Adipose tissue (tissue), 3 donors: ENCODE results near the gene FXYD4. TPM values are rescaled to one million over a fixed set of nuclear protein-coding genes. Genes with fewer than 3 reads are reported as not detected.
A peak's percentile ranks its signal among the peaks of the same experiment; 100 is the strongest.
"Not testable (repeated sequence)": the region's sequence is repeated elsewhere in the genome, so short reads cannot be mapped to it uniquely, and the experiment has no call there.

ENCODE experiments used
- H3K27ac ChIP-seq: one replicate; pipeline ENCODE4 v1.5.1; 2013; ENCODE audit warnings: low read depth, low read length
- WGBS, 3 donors: extraction: QIAGEN DNeasy Blood & Tissue Kit; methylation state at CpG; one replicate each; pipeline ENCODE4 v1.1.7; 2013; 5-methylcytosine and 5-hydroxymethylcytosine counted together
- polyA plus RNA-seq, 3 donors: library from polyadenylated mRNA; stranded (reverse); fragments of 200-250 nt; gene quantifications; one replicate each; pipeline ENCODE4 v1.2.3, GENCODE V29; 2013
- donor health status: healthy with polysubstance abuse.
- donor health status: Bipolar disorder and iron deficiency.
- donor health status: healthy.

The FXYD4 gene
- polyA plus RNA-seq, 3 donors, result 0.15 to 0.77 TPM; not detected in 1

- no peak overlapping the region for H3K27ac ChIP-seq
- 54 to 80% (median 68%) methylated on average over 5 of the region's 5 CpGs for WGBS, 3 donors
These were observed 16.2 kb downstream of the FXYD4 start for GRCh38 chr10:43387678-43388032.

GRCh38 chr10:43389867-43390266 lies 18.4 kb downstream of the FXYD4 start:
- no peak overlapping the region for H3K27ac ChIP-seq
- 55 to 76% (median 67%) methylated on average over 3 of the region's 3 CpGs for WGBS, 3 donors

- WGBS, 3 donors, result 84 to 88% (median 85%) methylated on average over 5 of the region's 5 CpGs
- no peak overlapping the region for H3K27ac ChIP-seq
These were observed 18.9 kb downstream of the FXYD4 start for GRCh38 chr10:43390333-43390732.

- no peak overlapping the region for H3K27ac ChIP-seq
- WGBS, 3 donors, result 64 to 70% (median 67%) methylated on average over 7 of the region's 7 CpGs
These were observed 19.3 kb downstream of the FXYD4 start for GRCh38 chr10:43390759-43391158.

GRCh38 chr10:43391496-43391895 lies 20.1 kb downstream of the FXYD4 start:
- no peak overlapping the region for H3K27ac ChIP-seq
- 82 to 92% (median 91%) methylated on average over 6 of the region's 6 CpGs for WGBS, 3 donors

- 84 to 91% (median 87%) methylated on average over 3 of the region's 3 CpGs for WGBS, 3 donors
These were observed 21.3 kb downstream of the FXYD4 start for GRCh38 chr10:43392748-43393147.

GRCh38 chr10:43393186-43393585 lies 21.8 kb downstream of the FXYD4 start:
- H3K27ac ChIP-seq, result not testable (repeated sequence)

More at GRCh38 chr10:43392748-43393147, 21.3 kb downstream of the FXYD4 start:
- no peak overlapping the region for H3K27ac ChIP-seq

GRCh38 chr10:43393606-43394360 lies 22.3 kb downstream of the FXYD4 start:
- H3K27ac ChIP-seq, result no peak overlapping the region
- 74 to 91% (median 79%) methylated on average over 3 of the region's 3 CpGs for WGBS, 3 donors

More at GRCh38 chr10:43393186-43393585, 21.8 kb downstream of the FXYD4 start:
- 95 to 97% (median 96%) methylated on average over 11 of the region's 11 CpGs for WGBS, 3 donors

GRCh38 chr10:43394868-43395267 lies 23.4 kb downstream of the FXYD4 start:
- H3K27ac ChIP-seq, result no peak overlapping the region
- WGBS, 3 donors, result 78 to 90% (median 83%) methylated on average over 6 of the region's 6 CpGs

- no peak overlapping the region for H3K27ac ChIP-seq
- 7 to 38% (median 26%) methylated on average over 18 of the region's 18 CpGs for WGBS, 3 donors
These were observed 24.2 kb downstream of the FXYD4 start for GRCh38 chr10:43395571-43396060.

- peak overlapping the region; percentile 96 for H3K27ac ChIP-seq
- WGBS, 3 donors, result 2 to 11% (median 8%) methylated on average over 57 to 71 of the region's 71 CpGs
These were observed 24.9 kb downstream of the FXYD4 start for GRCh38 chr10:43396061-43396927.

- 0 to 1% (median 1%) methylated on average over 59 to 70 of the region's 70 CpGs for WGBS, 3 donors
- peak overlapping the region; percentile 96 for H3K27ac ChIP-seq
These were observed 25.6 kb downstream of the FXYD4 start for GRCh38 chr10:43396928-43397624.

- 54 to 66% (median 58%) methylated on average over 2 of the region's 2 CpGs for WGBS, 3 donors
- no peak overlapping the region for H3K27ac ChIP-seq
These were observed 27.5 kb downstream of the FXYD4 start for GRCh38 chr10:43398939-43399319.

GRCh38 chr10:43399320-43400310 lies 28.2 kb downstream of the FXYD4 start:
- H3K27ac ChIP-seq, result no peak overlapping the region
- 82 to 90% (median 84%) methylated on average over 5 of the region's 5 CpGs for WGBS, 3 donors

GRCh38 chr10:43401627-43402026 lies 30.2 kb downstream of the FXYD4 start:
- WGBS, 3 donors, result 55 to 94% (median 72%) methylated on average over 2 of the region's 2 CpGs
- no peak overlapping the region for H3K27ac ChIP-seq

- WGBS, 3 donors, result 49 to 58% (median 49%) methylated on average over 4 of the region's 4 CpGs
- no peak overlapping the region for H3K27ac ChIP-seq
These were observed 30.7 kb downstream of the FXYD4 start for GRCh38 chr10:43402176-43402575.

- WGBS, 3 donors, result 84 to 86% (median 85%) methylated on average over 7 of the region's 7 CpGs
- no peak overlapping the region for H3K27ac ChIP-seq
These were observed 31.5 kb downstream of the FXYD4 start for GRCh38 chr10:43402880-43403452.
